ENCODE results near the gene TLN1. TPM values are rescaled to one million over a fixed set of nuclear protein-coding genes. Genes with fewer than 3 reads are reported as not detected.

The TLN1 gene
- total RNA-seq, 2 donors from 2014 or later: 259 to 617 TPM

DNA sequence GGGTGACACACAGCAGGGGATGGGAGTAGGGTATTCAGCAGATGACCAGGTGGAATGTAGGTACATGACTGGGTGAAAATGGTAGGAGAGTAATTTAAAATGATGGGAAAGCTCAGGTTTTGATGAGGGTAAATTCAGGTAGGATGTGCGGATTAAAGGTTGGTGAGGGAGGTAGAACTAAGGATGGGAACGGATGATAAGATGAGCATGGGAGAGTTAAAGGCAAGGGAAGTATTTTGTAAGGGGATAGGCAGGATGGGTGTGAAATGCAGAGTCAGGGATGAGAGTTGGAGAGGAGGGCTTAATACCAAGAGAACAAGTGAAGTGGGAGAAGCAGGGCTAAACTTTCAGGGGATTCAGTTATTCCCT, 1.5 kb downstream of the TLN1 start:
- H3K27ac Mint-ChIP-seq: no peak overlapping the region
- no peaks in the 10 kb centered on the region for H3K9me3 ChIP-seq (ENCODE audit: control insufficient read depth, low read length, poor library complexity, severe bottlenecking)
- no peaks in the 10 kb centered on the region for H3K27me3 Mint-ChIP-seq
- no peak for DNase-seq
- no peak for ATAC-seq
- H3K4me1 Mint-ChIP-seq: peaks cover 23% of the 10 kb centered on the region
- no peak overlapping the region for H3K4me3 Mint-ChIP-seq
- peaks cover 3% of the 10 kb centered on the region for H3K36me3 Mint-ChIP-seq (ENCODE audit: low read depth)

DNA sequence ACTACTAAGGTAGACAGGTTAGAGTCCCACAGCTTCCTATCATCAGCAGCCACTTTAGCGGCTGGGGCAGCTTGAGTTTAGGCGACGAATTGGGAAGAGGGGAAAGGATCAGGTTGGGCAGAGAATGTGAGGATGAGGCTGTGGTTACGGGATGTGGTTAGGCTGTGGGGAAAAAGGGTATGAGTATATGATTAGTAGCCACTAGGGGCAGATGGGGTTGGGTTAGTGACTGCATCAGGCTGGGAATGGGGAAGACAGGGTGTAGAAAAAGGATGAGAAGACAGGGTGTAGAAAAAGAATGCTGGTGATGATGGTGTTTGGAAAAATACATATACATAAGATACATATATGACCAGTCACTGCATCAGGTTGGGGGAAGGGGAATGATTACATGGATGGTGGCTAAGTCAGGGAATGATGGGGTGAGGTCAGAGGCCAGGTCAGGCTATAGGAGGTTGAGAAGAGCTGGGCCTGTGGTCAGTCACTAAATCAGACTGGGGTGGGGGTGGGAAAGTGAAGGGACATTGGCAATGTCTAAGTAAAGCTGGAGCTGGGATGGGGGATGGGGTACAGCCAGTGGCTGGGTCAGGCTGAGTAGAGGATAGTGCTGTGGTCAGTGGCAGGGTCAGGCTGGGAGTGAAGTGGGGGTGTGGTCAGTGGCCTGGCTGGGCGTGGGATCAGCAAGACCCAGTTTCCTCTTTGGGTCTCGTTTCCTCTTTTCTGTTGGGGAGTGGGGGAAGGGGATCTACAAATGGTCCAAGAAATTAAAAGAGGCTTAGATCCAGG, 2.1 kb downstream of the TLN1 start:
- H3K27ac Mint-ChIP-seq: no peak overlapping the region
- no peak for ATAC-seq
- H3K9me3 ChIP-seq (ENCODE audit: control insufficient read depth, low read length, poor library complexity, severe bottlenecking): no peaks in the 10 kb centered on the region
- H3K36me3 Mint-ChIP-seq (ENCODE audit: low read depth): peaks cover 5% of the 10 kb centered on the region
- DNase-seq: no peak
- H3K27me3 Mint-ChIP-seq: no peaks in the 10 kb centered on the region
- H3K4me3 Mint-ChIP-seq: no peak overlapping the region
- peaks cover 24% of the 10 kb centered on the region for H3K4me1 Mint-ChIP-seq

DNA sequence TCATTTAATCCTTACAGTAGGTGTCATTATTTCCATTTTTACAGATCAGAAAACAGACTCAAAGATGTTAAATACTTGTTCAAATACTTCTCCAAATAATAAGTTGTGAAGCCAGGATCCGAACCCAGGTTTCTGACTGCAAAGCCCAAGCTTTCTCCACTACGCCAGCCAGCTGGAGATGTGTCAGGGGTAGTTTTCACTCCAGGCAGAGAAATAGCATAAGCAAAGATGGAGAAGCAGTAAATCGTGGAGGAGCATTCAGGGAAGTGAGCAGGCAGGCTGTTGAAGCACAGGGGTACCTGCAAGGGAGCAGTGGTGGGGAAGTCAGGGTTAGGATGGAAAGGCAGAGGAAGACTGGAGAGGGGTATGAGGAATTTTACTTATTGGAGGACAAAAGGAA, 2.9 kb downstream of the TLN1 start:
- no peaks in the 10 kb centered on the region for H3K9me3 ChIP-seq (ENCODE audit: control insufficient read depth, low read length, poor library complexity, severe bottlenecking)
- no peak for DNase-seq

DNA sequence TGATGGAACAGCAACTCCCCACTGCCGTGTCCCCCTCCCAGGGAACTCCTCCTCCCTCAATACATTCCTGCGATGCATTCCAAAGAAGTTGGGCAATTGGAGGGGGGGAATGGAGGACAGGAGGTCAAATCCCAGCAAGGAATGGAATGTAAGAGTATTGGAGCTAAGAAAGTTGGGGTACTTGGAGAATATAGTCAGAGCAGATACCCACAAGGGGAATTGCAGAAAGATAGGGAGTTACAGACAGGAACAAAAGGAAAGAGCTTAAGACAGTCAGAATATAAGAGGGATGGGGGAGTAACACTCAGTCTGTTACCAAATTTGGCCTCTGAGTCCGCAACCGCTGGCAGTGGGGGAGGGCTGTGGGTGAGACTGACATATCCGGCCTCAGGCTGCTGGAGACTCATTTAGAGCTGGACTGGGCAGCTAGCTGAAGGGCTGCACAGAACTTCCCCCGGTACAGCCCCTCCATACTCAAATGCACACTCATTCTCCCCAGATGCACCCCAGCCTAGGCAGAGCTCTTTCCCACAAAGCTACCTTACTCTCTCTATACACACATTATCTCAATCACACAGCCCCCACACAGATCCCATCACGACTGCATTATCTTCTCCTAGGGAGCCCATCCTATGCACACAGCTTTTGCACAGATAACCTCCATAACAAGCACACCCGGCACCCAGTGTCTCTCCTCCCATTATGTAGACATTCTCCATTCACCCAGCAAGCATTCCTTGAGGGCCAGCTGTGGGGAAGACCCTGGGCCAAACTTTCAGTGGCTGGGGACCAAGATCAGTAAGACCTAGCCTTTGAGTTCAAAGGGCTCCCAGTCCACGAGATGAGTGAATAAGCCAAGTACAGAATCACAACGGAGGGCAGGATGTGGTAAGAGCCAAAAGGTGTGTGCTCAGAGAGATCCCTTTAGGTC, 3.7 kb downstream of the TLN1 start:
- Mint-ChIP-seq H3K27ac (no peak overlapping the region), H3K36me3 (ENCODE audit: low read depth) (peaks cover 11% of the 10 kb centered on the region)
- no peak for ATAC-seq

More for the DNA sequence above, 2.9 kb downstream of the TLN1 start:
- Mint-ChIP-seq H3K36me3 (ENCODE audit: low read depth) (peaks cover 11% of the 10 kb centered on the region), H3K27me3 (no peaks in the 10 kb centered on the region), H3K27ac (no peak overlapping the region), H3K4me3 (no peak overlapping the region), H3K4me1 (peaks cover 30% of the 10 kb centered on the region)
- no peak for ATAC-seq

DNA sequence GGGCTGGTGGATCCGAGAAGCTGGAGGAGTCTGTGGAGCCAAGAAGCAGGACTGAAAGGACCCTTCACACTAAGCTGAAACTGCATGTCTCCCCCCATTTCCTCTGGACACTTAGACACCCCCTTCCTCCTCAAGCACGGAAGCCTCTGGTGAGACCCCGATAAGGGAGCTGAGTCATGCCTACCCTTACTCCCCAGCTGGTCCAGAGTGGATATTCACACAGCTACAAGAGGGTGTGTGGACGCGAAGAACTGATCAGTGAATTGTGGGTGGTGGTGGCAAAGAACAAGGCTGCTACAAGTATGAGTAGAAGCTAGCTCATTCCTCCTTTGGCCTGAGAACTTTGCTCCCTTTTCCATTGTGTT, 4.3 kb downstream of the TLN1 start:
- Mint-ChIP-seq H3K27ac (no peak overlapping the region), H3K4me3 (peak overlapping the region; percentile 92), H3K36me3 (ENCODE audit: low read depth) (peaks cover 11% of the 10 kb centered on the region), H3K4me1 (peaks cover 24% of the 10 kb centered on the region), H3K27me3 (no peaks in the 10 kb centered on the region)
- no peaks in the 10 kb centered on the region for H3K9me3 ChIP-seq (ENCODE audit: control insufficient read depth, low read length, poor library complexity, severe bottlenecking)
- DNase-seq (no peak), ATAC-seq (no peak)

More for the DNA sequence above, 3.7 kb downstream of the TLN1 start:
- Mint-ChIP-seq H3K4me3 (no peak overlapping the region), H3K27me3 (no peaks in the 10 kb centered on the region), H3K4me1 (peaks cover 29% of the 10 kb centered on the region)
- no peak for DNase-seq
- H3K9me3 ChIP-seq (ENCODE audit: control insufficient read depth, low read length, poor library complexity, severe bottlenecking): no peaks in the 10 kb centered on the region

DNA sequence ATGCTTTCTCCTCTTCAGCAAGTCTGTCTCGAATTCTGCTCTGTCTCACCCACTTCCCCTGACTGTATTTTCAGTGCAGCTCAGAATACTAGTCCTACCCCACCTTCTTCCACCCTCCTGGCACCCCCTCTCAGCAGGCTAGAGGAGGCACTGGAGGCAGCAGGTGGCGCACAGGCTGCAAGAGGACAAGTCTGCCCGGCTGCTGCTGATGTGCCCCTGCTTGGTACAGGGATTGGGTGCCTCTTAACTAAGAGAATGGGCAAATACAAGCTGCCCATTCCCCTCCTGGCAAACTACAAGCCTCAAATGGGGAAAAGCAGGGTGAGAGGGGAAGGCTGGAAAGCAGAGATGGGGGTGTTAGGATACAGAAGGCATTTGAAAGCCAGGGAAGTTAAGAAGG, 5.1 kb downstream of the TLN1 start:
- Mint-ChIP-seq H3K4me3 (peak overlapping the region; percentile 92), H3K36me3 (ENCODE audit: low read depth) (peaks cover 12% of the 10 kb centered on the region), H3K4me1 (peaks cover 23% of the 10 kb centered on the region), H3K27me3 (no peaks in the 10 kb centered on the region), H3K27ac (no peak overlapping the region)
- ATAC-seq: peak; percentile 52
- no peaks in the 10 kb centered on the region for H3K9me3 ChIP-seq (ENCODE audit: control insufficient read depth, low read length, poor library complexity, severe bottlenecking)
- no peak for DNase-seq

DNA sequence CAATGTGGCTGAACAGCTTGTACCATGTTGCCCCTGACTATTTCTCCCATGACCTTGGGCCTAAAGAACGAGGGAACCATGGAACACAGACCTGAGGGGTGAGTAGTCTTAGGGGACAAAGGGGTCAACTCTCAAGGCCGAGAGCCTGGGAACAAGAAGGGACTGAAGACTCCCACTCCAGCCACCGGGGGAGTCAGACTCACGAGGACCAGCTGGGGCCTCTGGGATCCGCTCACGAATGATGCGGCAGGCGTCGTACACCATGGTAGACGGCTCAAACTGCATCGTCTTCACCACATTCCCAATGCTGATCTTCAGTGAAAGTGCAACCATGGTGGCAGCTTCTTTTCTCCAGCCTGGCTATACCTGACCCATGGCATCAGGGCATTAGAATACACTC, 6.6 kb downstream of the TLN1 start:
- peaks cover 24% of the 10 kb centered on the region for H3K4me1 Mint-ChIP-seq
- no peak for DNase-seq
- H3K27ac Mint-ChIP-seq: peak overlapping the region; percentile 84

DNA sequence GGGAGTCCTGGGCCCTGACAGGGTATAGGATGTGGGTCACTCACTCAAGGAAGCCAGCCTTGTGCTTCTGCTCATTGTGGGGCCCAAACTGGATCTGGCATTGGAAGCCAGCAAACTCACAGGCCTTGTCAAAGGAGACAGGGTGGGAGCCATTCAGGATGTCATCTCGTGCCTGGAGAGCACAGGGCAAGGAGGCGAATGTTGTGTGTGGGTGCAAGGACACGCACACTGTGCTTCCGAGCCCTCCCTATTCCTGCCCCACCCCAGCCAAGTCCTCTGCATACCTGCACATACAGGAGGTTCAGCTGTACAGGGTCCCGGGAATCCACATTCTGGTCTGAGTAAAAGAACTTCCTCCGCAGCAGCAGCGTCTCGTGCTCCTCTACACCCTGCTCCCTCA, 8.1 kb downstream of the TLN1 start:
- no peaks in the 10 kb centered on the region for H3K9me3 ChIP-seq (ENCODE audit: control insufficient read depth, low read length, poor library complexity, severe bottlenecking)
- no peak for DNase-seq
- Mint-ChIP-seq H3K4me1 (peaks cover 24% of the 10 kb centered on the region), H3K27me3 (no peaks in the 10 kb centered on the region), H3K4me3 (no peak overlapping the region), H3K27ac (no peak overlapping the region), H3K36me3 (ENCODE audit: low read depth) (peaks cover 16% of the 10 kb centered on the region)
- no peak for ATAC-seq

More for the DNA sequence above, 6.6 kb downstream of the TLN1 start:
- peaks cover 17% of the 10 kb centered on the region for H3K36me3 Mint-ChIP-seq (ENCODE audit: low read depth)
- H3K9me3 ChIP-seq (ENCODE audit: control insufficient read depth, low read length, poor library complexity, severe bottlenecking): no peaks in the 10 kb centered on the region
- H3K4me3 Mint-ChIP-seq: no peak overlapping the region
- H3K27me3 Mint-ChIP-seq: no peaks in the 10 kb centered on the region
- no peak for ATAC-seq

DNA sequence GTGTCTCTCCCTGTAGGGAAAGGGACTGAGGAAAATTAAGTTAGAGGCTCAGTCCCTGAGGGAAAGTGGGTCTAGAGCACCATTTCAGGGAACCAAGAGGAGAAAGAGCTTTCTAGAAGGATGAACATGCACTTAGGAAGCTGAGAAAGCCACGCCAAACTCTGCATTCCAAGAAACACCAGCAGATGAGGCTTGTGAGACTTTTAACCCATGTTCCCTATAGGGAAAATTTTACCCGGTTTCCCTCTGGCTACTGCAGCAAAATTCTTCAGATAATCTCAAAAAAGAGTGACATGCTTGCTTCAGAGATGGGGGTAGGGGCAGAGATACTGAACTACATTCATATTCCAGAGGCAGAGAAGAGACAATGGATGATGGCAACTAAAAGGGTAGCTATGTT, 8.6 kb downstream of the TLN1 start:
- Mint-ChIP-seq H3K4me1 (peaks cover 24% of the 10 kb centered on the region), H3K27me3 (no peaks in the 10 kb centered on the region), H3K36me3 (ENCODE audit: low read depth) (peaks cover 16% of the 10 kb centered on the region), H3K4me3 (no peak overlapping the region), H3K27ac (no peak overlapping the region)
- no peaks in the 10 kb centered on the region for H3K9me3 ChIP-seq (ENCODE audit: control insufficient read depth, low read length, poor library complexity, severe bottlenecking)
- ATAC-seq (no peak), DNase-seq (no peak)

DNA sequence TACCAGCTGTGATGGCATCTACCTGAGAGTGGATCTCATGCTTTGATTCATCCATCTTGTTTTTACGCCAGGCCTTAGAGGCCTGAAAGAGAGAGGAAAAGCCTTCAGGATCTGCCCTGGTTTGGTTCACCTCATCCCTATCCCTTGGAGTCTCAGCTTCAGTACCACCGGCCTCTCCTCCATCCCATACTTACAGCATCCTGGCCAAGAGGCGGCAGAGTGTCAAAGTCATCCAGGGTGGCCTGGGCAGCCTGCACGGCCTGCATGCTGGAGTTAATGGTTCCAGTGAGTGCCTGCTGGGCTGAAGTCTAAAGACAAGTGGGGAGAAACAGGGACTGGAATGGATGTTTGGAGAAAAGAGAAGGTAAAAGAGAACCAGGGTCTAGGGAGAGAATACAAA, 12.4 kb downstream of the TLN1 start:
- DNase-seq (no peak), ATAC-seq (no peak)
- no peak overlapping the region for H3K4me3 Mint-ChIP-seq
- peak overlapping the region; percentile 71 for H3K27ac Mint-ChIP-seq
- peaks cover 22% of the 10 kb centered on the region for H3K36me3 Mint-ChIP-seq (ENCODE audit: low read depth)
- no peaks in the 10 kb centered on the region for H3K9me3 ChIP-seq (ENCODE audit: control insufficient read depth, low read length, poor library complexity, severe bottlenecking)
- peaks cover 11% of the 10 kb centered on the region for H3K4me1 Mint-ChIP-seq
- H3K27me3 Mint-ChIP-seq: no peaks in the 10 kb centered on the region

DNA sequence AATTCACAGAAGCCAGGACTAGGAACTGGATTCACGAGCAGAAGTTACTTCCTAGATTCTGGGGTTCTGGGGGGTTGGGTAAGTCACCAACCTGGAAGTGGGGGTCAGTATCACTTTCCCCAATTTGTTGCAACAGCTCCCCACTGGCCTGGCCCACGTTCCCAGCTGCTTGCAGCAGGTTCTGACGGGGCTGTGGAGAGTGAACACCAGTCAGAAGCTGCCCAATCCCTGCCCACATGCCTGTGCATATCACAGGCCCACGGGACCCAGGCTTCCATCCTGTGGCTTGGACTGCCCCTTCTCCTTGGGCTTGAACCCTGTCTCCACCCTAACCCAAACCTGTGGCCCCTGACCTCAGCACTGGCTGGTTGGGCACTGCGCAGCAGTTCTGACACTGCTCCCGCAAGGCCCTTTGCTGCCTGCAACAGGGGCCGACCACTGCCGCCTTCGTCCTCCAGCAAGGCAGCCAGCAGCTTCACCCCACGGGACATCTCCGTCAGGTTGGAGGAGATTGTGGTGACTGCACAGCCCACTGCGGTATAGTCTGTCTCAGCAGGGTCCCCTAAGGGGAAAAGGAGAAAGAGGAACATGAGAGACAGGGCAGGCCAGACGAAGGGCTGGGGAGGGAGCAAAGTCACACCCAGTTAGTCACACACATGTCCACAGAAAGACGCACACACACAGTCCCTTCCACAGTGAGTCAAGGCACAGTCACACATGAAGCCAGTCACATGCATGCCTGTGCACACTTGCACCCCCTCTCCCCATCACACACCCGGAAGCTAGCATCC, 13.1 kb downstream of the TLN1 start:
- Mint-ChIP-seq H3K27ac (peak overlapping the region; percentile 71), H3K27me3 (no peaks in the 10 kb centered on the region), H3K36me3 (ENCODE audit: low read depth) (peaks cover 23% of the 10 kb centered on the region), H3K4me3 (no peak overlapping the region), H3K4me1 (peaks cover 8% of the 10 kb centered on the region)
- DNase-seq (no peak), ATAC-seq (peak; percentile 76)
- no peaks in the 10 kb centered on the region for H3K9me3 ChIP-seq (ENCODE audit: control insufficient read depth, low read length, poor library complexity, severe bottlenecking)

DNA sequence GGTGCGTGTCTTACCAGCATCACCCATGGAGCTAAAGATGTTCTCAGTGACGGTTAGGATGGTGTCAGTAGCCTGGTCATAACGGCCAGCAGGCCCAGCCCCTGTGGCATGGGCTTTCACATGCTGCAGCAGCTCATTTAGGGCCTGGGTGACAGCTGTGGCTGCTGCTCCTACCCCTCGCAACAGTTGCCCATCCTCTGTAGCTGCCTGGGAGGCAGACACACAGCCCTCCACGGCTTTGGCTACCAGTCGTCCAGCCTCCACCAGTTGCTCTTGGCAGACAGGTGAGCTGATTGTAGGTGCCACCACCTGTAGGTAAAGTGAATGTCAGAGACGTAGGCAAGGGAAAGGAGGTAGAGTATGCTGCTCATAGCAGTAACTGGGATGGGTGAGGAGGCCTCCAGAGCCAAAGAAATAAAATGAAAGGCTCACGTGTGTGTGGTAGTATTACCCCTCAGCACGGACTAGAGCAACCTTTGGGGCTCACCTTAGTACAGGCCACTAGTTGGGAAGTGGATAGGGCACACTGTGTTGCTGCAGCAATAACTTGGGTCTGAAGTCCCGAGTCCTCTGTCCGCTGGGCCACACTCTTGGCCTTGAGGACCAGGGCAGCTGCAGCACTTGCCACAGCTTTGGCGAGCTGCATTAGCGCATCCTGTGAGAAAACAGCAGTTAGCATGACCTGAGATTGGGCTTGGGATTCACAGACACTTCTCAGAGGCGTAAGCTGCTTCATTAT, 14.7 kb downstream of the TLN1 start:
- H3K36me3 Mint-ChIP-seq (ENCODE audit: low read depth): peaks cover 23% of the 10 kb centered on the region
- peak overlapping the region; percentile 63 for H3K27ac Mint-ChIP-seq
- no peaks in the 10 kb centered on the region for H3K27me3 Mint-ChIP-seq

More for the DNA sequence above, 14.7 kb downstream of the TLN1 start:
- H3K4me1 Mint-ChIP-seq: peaks cover 10% of the 10 kb centered on the region
- DNase-seq: no peak
- no peak overlapping the region for H3K4me3 Mint-ChIP-seq
- no peak for ATAC-seq
- H3K9me3 ChIP-seq (ENCODE audit: control insufficient read depth, low read length, poor library complexity, severe bottlenecking): no peaks in the 10 kb centered on the region

Data from T-helper 17 cell (primary cell).